Effector CD8-positive, alpha-beta T cell (primary cell): Measurements from ENCODE around the gene GOSR2.
"Not testable (repeated sequence)": the region's sequence is repeated elsewhere in the genome, so short reads cannot be mapped to it uniquely, and the experiment has no call there.

Source experiments
- DNase-seq: peaks from one replicate; lab custom pipeline; 2025; lab: John Stamatoyannopoulos, UW

The GOSR2 gene

GRCh38 chr17:46930051-46930450 lies 7.1 kb downstream of the GOSR2 start:
- DNase-seq, result no peak

GRCh38 chr17:46931596-46931995 lies 8.6 kb downstream of the GOSR2 start:
- no peak for DNase-seq

- DNase-seq, result no peak
Observed at GRCh38 chr17:46935658-46936266, 12.8 kb downstream of the GOSR2 start.

- DNase-seq, result peak; percentile 28
Observed at GRCh38 chr17:46940692-46941404, 17.9 kb downstream of the GOSR2 start.

- peak; percentile 10 for DNase-seq
Observed at GRCh38 chr17:46942441-46943217, 19.7 kb downstream of the GOSR2 start.

GRCh38 chr17:46943218-46943500 lies 20.2 kb downstream of the GOSR2 start:
- DNase-seq, result no peak

GRCh38 chr17:46943501-46944393 lies 20.8 kb downstream of the GOSR2 start:
- no peak for DNase-seq

- DNase-seq, result no peak
Observed at GRCh38 chr17:46944931-46945330, 22.0 kb downstream of the GOSR2 start.

GRCh38 chr17:46947216-46947615 lies 24.3 kb downstream of the GOSR2 start:
- no peak for DNase-seq

- no peak for DNase-seq
Observed at GRCh38 chr17:46948544-46948943, 25.6 kb downstream of the GOSR2 start.

- DNase-seq, result no peak
Observed at GRCh38 chr17:46949291-46950174, 26.6 kb downstream of the GOSR2 start.

GRCh38 chr17:46950342-46950996 lies 27.5 kb downstream of the GOSR2 start:
- no peak for DNase-seq

- no peak for DNase-seq
Observed at GRCh38 chr17:46950997-46951621, 28.1 kb downstream of the GOSR2 start.

- no peak for DNase-seq
Observed at GRCh38 chr17:46951706-46952105, 28.7 kb downstream of the GOSR2 start.

- no peak for DNase-seq
Observed at GRCh38 chr17:46952115-46952514, 29.2 kb downstream of the GOSR2 start.

GRCh38 chr17:46953191-46953590 lies 30.2 kb downstream of the GOSR2 start:
- not testable (repeated sequence) for DNase-seq

GRCh38 chr17:46958041-46958591 lies 35.2 kb downstream of the GOSR2 start:
- DNase-seq, result no peak

- no peak for DNase-seq
Observed at GRCh38 chr17:46960152-46960551, 37.2 kb downstream of the GOSR2 start.

- DNase-seq, result no peak
Observed at GRCh38 chr17:46962374-46962790, 39.4 kb downstream of the GOSR2 start.

GRCh38 chr17:46963571-46963970 lies 40.6 kb downstream of the GOSR2 start:
- DNase-seq, result no peak
